ACC112 (cell line): ENCODE data around the gene ST7L.

ENCODE experiments used
- H2AFZ ChIP-seq: fragments of 200-600 bp; sonication (generic); one replicate; pipeline ENCODE4 v1.6.0; 2017; ENCODE audit warnings: antibody characterized with exemption, low read length; ENCODE audit not compliant: unreplicated experiment
- H3K27ac ChIP-seq: fragments of 200-600 bp; sonication (generic); 2 replicates; pipeline ENCODE4 v1.5.1; 2014; ENCODE audit warnings: low read depth, mild to moderate bottlenecking, antibody characterized with exemption, low read length, moderate library complexity
- H3K27me3 ChIP-seq: fragments of 200-600 bp; sonication (generic); 2 replicates; pipeline ENCODE4 v1.6.1; 2014; ENCODE audit warnings: mild to moderate bottlenecking, antibody characterized with exemption, low read length, moderate library complexity, mixed read lengths; ENCODE audit not compliant: insufficient read depth
- H3K36me3 ChIP-seq: fragments of 200-600 bp; sonication (generic); 2 replicates; pipeline ENCODE4 v1.6.1; 2016; ENCODE audit warnings: mild to moderate bottlenecking, antibody characterized with exemption, low read length, moderate library complexity, mixed read lengths; ENCODE audit not compliant: insufficient read depth
- H3K4me1 ChIP-seq: fragments of 200-600 bp; sonication (generic); one replicate; pipeline ENCODE4 v1.6.1; 2016; ENCODE audit warnings: low read length, mixed read lengths; ENCODE audit not compliant: insufficient read depth, unreplicated experiment, control insufficient read depth
- H3K4me3 ChIP-seq: fragments of 200-600 bp; sonication (generic); 2 replicates; pipeline ENCODE4 v1.5.1; 2014; ENCODE audit warnings: mild to moderate bottlenecking, low read depth, low read length
- H3K79me2 ChIP-seq: fragments of 200-600 bp; sonication (generic); one replicate; pipeline ENCODE4 v1.6.0; 2016; ENCODE audit warnings: low read length; ENCODE audit not compliant: control insufficient read depth, unreplicated experiment, insufficient read depth

ST7L gene

GRCh38 chr1:112618114-112618720 lies 724 bp downstream of the ST7L start:
- Histone ChIP-seq H3K36me3 (peaks cover 7% of the 10 kb centered on the region), H3K79me2 (peaks cover 92% of the 10 kb centered on the region), H3K4me1 (peaks cover 22% of the 10 kb centered on the region), H3K4me3 (peak overlapping the region; percentile 98), H3K27ac (peak overlapping the region; percentile 99), H3K27me3 (no peaks in the 10 kb centered on the region), H2AFZ (peak overlapping the region; percentile 92)

GRCh38 chr1:112614460-112615065 lies 4.4 kb downstream of the ST7L start:
- Histone ChIP-seq H2AFZ (no peak overlapping the region), H3K36me3 (peaks cover 28% of the 10 kb centered on the region), H3K27ac (no peak overlapping the region), H3K4me1 (peaks cover 3% of the 10 kb centered on the region), H3K4me3 (no peak overlapping the region), H3K79me2 (peaks cover 69% of the 10 kb centered on the region), H3K27me3 (no peaks in the 10 kb centered on the region)

- Histone ChIP-seq H2AFZ (no peak overlapping the region), H3K36me3 (peaks cover 30% of the 10 kb centered on the region), H3K27me3 (no peaks in the 10 kb centered on the region), H3K4me3 (no peak overlapping the region), H3K79me2 (peaks cover 3% of the 10 kb centered on the region), H3K4me1 (no peaks in the 10 kb centered on the region), H3K27ac (no peak overlapping the region)
Observed at GRCh38 chr1:112605633-112606327, 13.2 kb downstream of the ST7L start.

- no peaks in the 10 kb centered on the region for H3K27me3 ChIP-seq
- H2AFZ ChIP-seq: no peak overlapping the region
- H3K4me1 ChIP-seq: no peaks in the 10 kb centered on the region
- H3K36me3 ChIP-seq: peaks cover 29% of the 10 kb centered on the region
- H3K79me2 ChIP-seq: no peaks in the 10 kb centered on the region
- no peak overlapping the region for H3K27ac ChIP-seq
- H3K4me3 ChIP-seq: no peak overlapping the region
Observed at GRCh38 chr1:112603541-112603940, 15.4 kb downstream of the ST7L start.

GRCh38 chr1:112603012-112603411 lies 15.9 kb downstream of the ST7L start:
- Histone ChIP-seq H3K36me3 (peaks cover 26% of the 10 kb centered on the region), H3K4me3 (no peak overlapping the region), H3K79me2 (no peaks in the 10 kb centered on the region), H3K27ac (no peak overlapping the region), H3K4me1 (no peaks in the 10 kb centered on the region), H3K27me3 (no peaks in the 10 kb centered on the region), H2AFZ (no peak overlapping the region)

GRCh38 chr1:112599477-112599876 lies 19.5 kb downstream of the ST7L start:
- no peak overlapping the region for H3K27ac ChIP-seq
- peaks cover 23% of the 10 kb centered on the region for H3K36me3 ChIP-seq
- no peak overlapping the region for H3K4me3 ChIP-seq
- no peak overlapping the region for H2AFZ ChIP-seq
- no peaks in the 10 kb centered on the region for H3K27me3 ChIP-seq
- H3K79me2 ChIP-seq: no peaks in the 10 kb centered on the region
- H3K4me1 ChIP-seq: no peaks in the 10 kb centered on the region

- no peaks in the 10 kb centered on the region for H3K27me3 ChIP-seq
- no peaks in the 10 kb centered on the region for H3K79me2 ChIP-seq
- H3K36me3 ChIP-seq: peaks cover 31% of the 10 kb centered on the region
- H2AFZ ChIP-seq: no peak overlapping the region
- no peak overlapping the region for H3K27ac ChIP-seq
- no peak overlapping the region for H3K4me3 ChIP-seq
- peaks cover 2% of the 10 kb centered on the region for H3K4me1 ChIP-seq
Observed at GRCh38 chr1:112594208-112594876, 24.6 kb downstream of the ST7L start.

GRCh38 chr1:112589766-112590165 lies 29.2 kb downstream of the ST7L start:
- H3K27me3 ChIP-seq: no peaks in the 10 kb centered on the region
- no peak overlapping the region for H3K4me3 ChIP-seq
- peaks cover 2% of the 10 kb centered on the region for H3K4me1 ChIP-seq
- H3K36me3 ChIP-seq: peaks cover 39% of the 10 kb centered on the region
- H3K27ac ChIP-seq: no peak overlapping the region
- no peak overlapping the region for H2AFZ ChIP-seq
- H3K79me2 ChIP-seq: no peaks in the 10 kb centered on the region

GRCh38 chr1:112583366-112583765 lies 35.6 kb downstream of the ST7L start:
- H2AFZ ChIP-seq: no peak overlapping the region
- H3K27ac ChIP-seq: no peak overlapping the region
- no peak overlapping the region for H3K4me3 ChIP-seq
- H3K36me3 ChIP-seq: peaks cover 9% of the 10 kb centered on the region
- H3K27me3 ChIP-seq: no peaks in the 10 kb centered on the region
- H3K4me1 ChIP-seq: peaks cover 6% of the 10 kb centered on the region
- no peaks in the 10 kb centered on the region for H3K79me2 ChIP-seq

GRCh38 chr1:112581586-112582192 lies 37.3 kb downstream of the ST7L start:
- Histone ChIP-seq H3K36me3 (no peaks in the 10 kb centered on the region), H2AFZ (no peak overlapping the region), H3K4me3 (no peak overlapping the region), H3K27me3 (no peaks in the 10 kb centered on the region), H3K79me2 (no peaks in the 10 kb centered on the region), H3K4me1 (peaks cover 6% of the 10 kb centered on the region), H3K27ac (peak overlapping the region; percentile 1; the same call in 1 of the 2 replicates)
